Esophagus muscularis mucosa (tissue), 4 donors: ENCODE measurements around the gene ACADS. TPM values are rescaled to one million over a fixed set of nuclear protein-coding genes. Genes with fewer than 3 reads are reported as not detected.

ENCODE experiments used
- DNase-seq: peaks from one replicate; pipeline ENCODE4 v3.0.0-alpha.2; 2017; ENCODE audit errors: extremely low spot score
- H3K27ac ChIP-seq, 4 donors: fragments of 200-600 bp; sonication (generic); replicated peaks in 1 of 4; 1 replicate in 3 of 4; 2 replicates in 1 of 4; pipeline ENCODE4 v1.5.1; 2016 to 2019; ENCODE audit warnings: mild to moderate bottlenecking in 1 of 4
- H3K27me3 ChIP-seq, 4 donors: fragments of 200-600 bp; sonication (generic); one replicate each; pipeline versions ENCODE4 v1.5.1 to v1.6.0; 2016 to 2019
- H3K36me3 ChIP-seq, 4 donors: fragments of 200-600 bp; sonication (generic); one replicate each; pipeline ENCODE4 v1.5.1; 2016 to 2019
- H3K4me1 ChIP-seq, 4 donors: fragments of 200-600 bp; sonication (generic); one replicate each; pipeline ENCODE4 v1.5.1; 2016 to 2019
- H3K4me3 ChIP-seq, 4 donors: fragments of 200-600 bp; sonication (generic); 1 replicate in 2 of 4; 2 replicates in 2 of 4; pipeline ENCODE4 v1.5.1; 2016 to 2019; ENCODE audit warnings: mild to moderate bottlenecking in 4 of 4, moderate library complexity in 1 of 4
- H3K9me3 ChIP-seq, 4 donors: fragments of 200-600 bp; sonication (generic); 1 replicate in 3 of 4; 2 replicates in 1 of 4; pipeline ENCODE4 v1.5.1; 2016 to 2019
- EP300 ChIP-seq: sonication (generic); formaldehyde crosslinking; IDR thresholded peaks from one replicate; pipeline ENCODE4 v1.6.1; 2017; ENCODE audit warnings: antibody characterized with exemption
- POLR2A ChIP-seq: fragments of 450-650 bp; IDR thresholded peaks from one replicate; pipeline ENCODE4 v1.6.1; 2017; ENCODE audit warnings: antibody characterized with exemption, moderate library complexity, mild to moderate bottlenecking, low read depth
- POLR2AphosphoS5 ChIP-seq, 2 donors: sonication (generic); formaldehyde crosslinking; IDR thresholded peaks; one replicate each; pipeline ENCODE4 v1.6.1; 2017; ENCODE audit warnings: antibody characterized with exemption in 2 of 2
- WGBS: methylation state at CpG from one replicate; pipeline ENCODE4 v1.1.5; 2018; 5-methylcytosine and 5-hydroxymethylcytosine counted together
- intact Hi-C: fragments of 100-400 bp; cut with DNase I; formaldehyde crosslinking; loops from one replicate; pipeline ENCODE4 v1.15.1; 2023
- total RNA-seq, 4 donors: library from RNA; depleted of rRNA; stranded (reverse); fragments of >200 nt; gene quantifications; one replicate each; pipeline versions ENCODE4 v1.1.0 to v1.2.1, GENCODE V29; 2016
- TF ChIP-seq, protein P1 (sequence below), 3 experiments: fragments of 200-600 bp in 2 of 3; fragments of 450-650 bp in 1 of 3; sonication (generic) in 2 of 3; IDR thresholded peaks; one replicate each; pipeline ENCODE4 v1.5.1; 2017 to 2019; ENCODE audit warnings: antibody characterized with exemption in 3 of 3, mild to moderate bottlenecking in 2 of 3, moderate library complexity in 1 of 3

The ACADS gene
- total RNA-seq, 4 donors from 2014 or later = 31.6 to 64.2 (median 46.0) TPM

GRCh38 chr12:120758798-120759590 is 33.4 kb downstream of the ACADS start:
- no peak for TF ChIP-seq POLR2A
- TF ChIP-seq, protein P1, sequence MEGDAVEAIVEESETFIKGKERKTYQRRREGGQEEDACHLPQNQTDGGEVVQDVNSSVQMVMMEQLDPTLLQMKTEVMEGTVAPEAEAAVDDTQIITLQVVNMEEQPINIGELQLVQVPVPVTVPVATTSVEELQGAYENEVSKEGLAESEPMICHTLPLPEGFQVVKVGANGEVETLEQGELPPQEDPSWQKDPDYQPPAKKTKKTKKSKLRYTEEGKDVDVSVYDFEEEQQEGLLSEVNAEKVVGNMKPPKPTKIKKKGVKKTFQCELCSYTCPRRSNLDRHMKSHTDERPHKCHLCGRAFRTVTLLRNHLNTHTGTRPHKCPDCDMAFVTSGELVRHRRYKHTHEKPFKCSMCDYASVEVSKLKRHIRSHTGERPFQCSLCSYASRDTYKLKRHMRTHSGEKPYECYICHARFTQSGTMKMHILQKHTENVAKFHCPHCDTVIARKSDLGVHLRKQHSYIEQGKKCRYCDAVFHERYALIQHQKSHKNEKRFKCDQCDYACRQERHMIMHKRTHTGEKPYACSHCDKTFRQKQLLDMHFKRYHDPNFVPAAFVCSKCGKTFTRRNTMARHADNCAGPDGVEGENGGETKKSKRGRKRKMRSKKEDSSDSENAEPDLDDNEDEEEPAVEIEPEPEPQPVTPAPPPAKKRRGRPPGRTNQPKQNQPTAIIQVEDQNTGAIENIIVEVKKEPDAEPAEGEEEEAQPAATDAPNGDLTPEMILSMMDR (IDR thresholded peaks at IDR 0.05) = no peak
- TF ChIP-seq EP300 = no peak
- no peak for TF ChIP-seq POLR2AphosphoS5 (IDR thresholded peaks at IDR 0.05)
- H3K4me3 ChIP-seq = no peak overlapping the region
- 92% methylated on average over 7 of the region's 7 CpGs for WGBS
- intact Hi-C loops = no loop called here
- no peaks in the 10 kb centered on the region for H3K9me3 ChIP-seq
- DNase-seq = no peak
- H3K4me1 ChIP-seq = peaks cover 14 to 19% (median 18%) of the 10 kb centered on the region in 4 donors
- peaks cover 0 to 38% (median 20%) of the 10 kb centered on the region in 4 donors for H3K36me3 ChIP-seq
- H3K27ac ChIP-seq = no peak overlapping the region
- no peaks in the 10 kb centered on the region for H3K27me3 ChIP-seq

GRCh38 chr12:120759591-120760348 is 34.1 kb downstream of the ACADS start:
- Histone ChIP-seq H3K27me3 (no peaks in the 10 kb centered on the region), H3K36me3 (peaks cover 4 to 46% (median 27%) of the 10 kb centered on the region in 4 donors), H3K9me3 (no peaks in the 10 kb centered on the region), H3K4me3 (no peak overlapping the region), H3K27ac (no peak overlapping the region), H3K4me1 (peaks cover 14 to 19% (median 18%) of the 10 kb centered on the region in 4 donors)
- TF ChIP-seq POLR2A = no peak
- TF ChIP-seq, protein P1 (IDR thresholded peaks at IDR 0.05) = no peak
- TF ChIP-seq EP300 = no peak
- no peak for TF ChIP-seq POLR2AphosphoS5 (IDR thresholded peaks at IDR 0.05)
- intact Hi-C loops = no loop called here
- DNase-seq = no peak
- 84% methylated on average over 26 of the region's 27 CpGs for WGBS

- Histone ChIP-seq H3K4me1 (peaks cover 14 to 19% (median 18%) of the 10 kb centered on the region in 4 donors), H3K4me3 (no peak overlapping the region), H3K27me3 (no peaks in the 10 kb centered on the region), H3K9me3 (no peaks in the 10 kb centered on the region), H3K36me3 (peaks cover 10 to 54% (median 35%) of the 10 kb centered on the region in 4 donors), H3K27ac (peak overlapping the region; percentile 52 to 72 (median 64))
- 90% methylated on average over 19 of the region's 21 CpGs for WGBS
- intact Hi-C loops = no loop called here
- TF ChIP-seq EP300 (no peak), POLR2A (no peak), POLR2AphosphoS5 (IDR thresholded peaks at IDR 0.05) (no peak)
- TF ChIP-seq, protein P1 (IDR thresholded peaks at IDR 0.05) = no peak
- peak; percentile 72 for DNase-seq
These were observed 35.0 kb downstream of the ACADS start for GRCh38 chr12:120760349-120761254.

DNA sequence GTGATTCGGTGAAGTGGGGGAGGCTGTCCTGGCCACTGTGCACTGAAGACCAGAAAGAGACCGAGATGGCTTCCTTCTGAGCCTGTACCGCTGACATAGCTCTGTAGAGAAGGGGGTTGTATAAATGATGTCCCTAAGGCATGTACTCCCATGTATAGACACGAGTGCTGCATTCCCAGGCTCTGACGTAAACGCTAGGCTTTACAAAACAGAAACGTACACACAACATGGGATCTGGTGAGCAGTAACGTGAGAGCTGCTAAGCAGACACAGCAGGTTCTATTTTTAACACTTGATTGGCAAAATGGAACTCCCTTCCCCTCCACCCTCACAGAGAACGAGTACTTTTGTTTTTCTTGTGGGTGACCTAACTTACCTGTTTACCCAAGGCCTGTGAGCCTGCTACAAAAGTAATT is 35.9 kb downstream of the ACADS start:
- no peak overlapping the region for H3K4me3 ChIP-seq
- DNase-seq = peak; percentile 45
- H3K9me3 ChIP-seq = no peaks in the 10 kb centered on the region
- peaks cover 18 to 63% (median 45%) of the 10 kb centered on the region in 4 donors for H3K36me3 ChIP-seq
- WGBS = 55% methylated on average over 9 of the region's 9 CpGs
- H3K27me3 ChIP-seq = no peaks in the 10 kb centered on the region
- H3K4me1 ChIP-seq = peaks cover 14 to 19% (median 18%) of the 10 kb centered on the region in 4 donors
- TF ChIP-seq EP300 (peak; percentile 34), POLR2A (no peak), POLR2AphosphoS5 (IDR thresholded peaks at IDR 0.05) (peak; percentile 52 to 67)
- TF ChIP-seq, protein P1 (IDR thresholded peaks at IDR 0.05) = no peak
- peak overlapping the region; percentile 52 to 72 (median 64) for H3K27ac ChIP-seq
- intact Hi-C loops = no loop called here
